OCI-LY1 (cell line): ENCODE data around the gene TTC16.

Source experiments
- H2AFZ ChIP-seq: fragments of 200-600 bp; sonication (generic), shearing (Covaris generic); 2 replicates; pipeline ENCODE4 v1.6.0; 2014; ENCODE audit warnings: antibody characterized with exemption, mild to moderate bottlenecking, low read length
- H3F3A ChIP-seq: fragments of 200-600 bp; sonication (generic), shearing (Covaris generic); 2 replicates; pipeline ENCODE4 v1.6.0; 2014; ENCODE audit warnings: mild to moderate bottlenecking, antibody characterized with exemption, low read length, moderate library complexity; ENCODE audit not compliant: insufficient read depth
- H3K27ac ChIP-seq: fragments of 200-600 bp; sonication (generic); 2 replicates; pipeline ENCODE4 v1.5.1; 2014; ENCODE audit warnings: low read length, mixed run types, mild to moderate bottlenecking, low read depth; ENCODE audit not compliant: poor library complexity, severe bottlenecking
- H3K27me3 ChIP-seq: fragments of 200-600 bp; sonication (generic); 2 replicates; pipeline ENCODE4 v1.6.0; 2014; ENCODE audit warnings: antibody characterized with exemption, mild to moderate bottlenecking, low read length, moderate library complexity; ENCODE audit not compliant: insufficient read depth
- H3K36me3 ChIP-seq: fragments of 200-600 bp; sonication (generic); 2 replicates; pipeline ENCODE4 v1.6.1; 2014; ENCODE audit warnings: mild to moderate bottlenecking, antibody characterized with exemption, low read length, moderate library complexity, mixed read lengths; ENCODE audit not compliant: insufficient read depth
- H3K4me1 ChIP-seq: fragments of 200-600 bp; sonication (generic); 2 replicates; pipeline ENCODE4 v1.5.1; 2014; ENCODE audit warnings: mild to moderate bottlenecking, low read length, moderate library complexity; ENCODE audit not compliant: insufficient read depth, severe bottlenecking
- H3K4me2 ChIP-seq: fragments of 200-600 bp; sonication (generic), shearing (Covaris generic); 2 replicates; pipeline ENCODE4 v1.6.1; 2014; ENCODE audit warnings: low read length
- H3K4me3 ChIP-seq: fragments of 200-600 bp; sonication (generic); 2 replicates; pipeline ENCODE4 v1.5.1; 2014; ENCODE audit warnings: low read length, low read depth, mild to moderate bottlenecking, mixed read lengths; ENCODE audit not compliant: poor library complexity, severe bottlenecking
- H3K79me2 ChIP-seq: fragments of 200-600 bp; shearing (Covaris generic); 2 replicates; pipeline ENCODE4 v1.6.1; 2016; ENCODE audit warnings: mixed run types, low read length, mixed read lengths; ENCODE audit not compliant: insufficient read depth
- H3K9ac ChIP-seq: fragments of 200-600 bp; sonication (generic), shearing (Covaris generic); 2 replicates; pipeline ENCODE4 v1.6.1; 2014; ENCODE audit warnings: mild to moderate bottlenecking, low read length, mixed read lengths
- H3K9me2 ChIP-seq: fragments of 200-600 bp; sonication (generic), shearing (Covaris generic); 2 replicates; pipeline ENCODE4 v1.6.1; 2014; ENCODE audit warnings: low read depth, mild to moderate bottlenecking, low read length, mixed read lengths
- H3K9me3 ChIP-seq: fragments of 200-600 bp; shearing (Covaris generic); 2 replicates; pipeline ENCODE4 v1.6.1; 2014; ENCODE audit warnings: low read length, mixed read lengths
- H4K20me1 ChIP-seq: fragments of 200-600 bp; sonication (generic), shearing (Covaris generic); 2 replicates; pipeline ENCODE4 v1.6.0; 2016; ENCODE audit warnings: mild to moderate bottlenecking, low read length; ENCODE audit not compliant: insufficient read depth
- CTCF ChIP-seq: fragments of 200-600 bp; sonication (generic), shearing (Covaris generic); IDR thresholded peaks from 2 replicates; pipeline ENCODE4 v1.5.1; 2017; ENCODE audit warnings: mild to moderate bottlenecking, antibody characterized with exemption, low read length, moderate library complexity, mixed read lengths
- EZH2 ChIP-seq: fragments of 200-600 bp; sonication (generic), shearing (Covaris generic); IDR thresholded peaks from 2 replicates; pipeline ENCODE4 v1.8.0; 2017; ENCODE audit warnings: borderline replicate concordance, mixed run types, mild to moderate bottlenecking, antibody characterized with exemption, low read length, moderate library complexity, mixed read lengths

The TTC16 gene

DNA sequence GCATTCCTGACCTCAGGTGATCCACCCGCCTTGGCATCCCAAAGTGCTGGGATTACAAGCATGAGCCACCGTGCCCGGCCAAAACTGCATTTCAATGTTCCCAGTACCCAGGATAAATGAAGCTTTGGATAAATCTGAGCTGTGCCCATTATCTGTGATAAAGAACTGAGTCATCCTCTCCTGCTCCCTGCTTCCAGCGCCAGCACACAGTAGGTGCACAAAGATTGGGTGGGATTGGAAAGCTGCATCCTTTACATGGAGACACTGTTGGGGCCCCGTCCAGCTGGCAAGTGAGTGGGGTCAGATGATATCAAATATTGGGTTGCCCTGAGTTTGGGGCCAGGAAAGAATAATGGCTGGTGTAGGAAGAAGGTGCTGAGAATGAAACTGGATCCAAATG, 45.2 kb downstream of the TTC16 start:
- Histone ChIP-seq H3K27me3 (no peaks in the 10 kb centered on the region), H3K4me2 (no peak overlapping the region), H3K4me3 (no peak overlapping the region), H4K20me1 (no peaks in the 10 kb centered on the region), H3K36me3 (no peaks in the 10 kb centered on the region), H3K27ac (no peak overlapping the region), H3K9me2 (no peaks in the 10 kb centered on the region), H3K9me3 (no peaks in the 10 kb centered on the region), H3K9ac (no peak overlapping the region), H3K4me1 (no peaks in the 10 kb centered on the region), H3F3A (no peaks in the 10 kb centered on the region), H3K79me2 (no peaks in the 10 kb centered on the region), H2AFZ (no peak overlapping the region)
- TF ChIP-seq EZH2: no peak
- TF ChIP-seq CTCF: no peak

GRCh38 chr9:127761491-127761956, 45.6 kb downstream of the TTC16 start:
- Histone ChIP-seq H3K9me3 (no peaks in the 10 kb centered on the region), H3K36me3 (no peaks in the 10 kb centered on the region), H3K27ac (no peak overlapping the region), H3K4me1 (no peaks in the 10 kb centered on the region), H3K4me3 (no peak overlapping the region), H3K27me3 (no peaks in the 10 kb centered on the region), H2AFZ (no peak overlapping the region), H3F3A (no peaks in the 10 kb centered on the region), H3K9ac (no peak overlapping the region), H3K4me2 (no peak overlapping the region), H3K79me2 (no peaks in the 10 kb centered on the region), H3K9me2 (no peaks in the 10 kb centered on the region), H4K20me1 (no peaks in the 10 kb centered on the region)
- TF ChIP-seq EZH2 (no peak), CTCF (no peak)

DNA sequence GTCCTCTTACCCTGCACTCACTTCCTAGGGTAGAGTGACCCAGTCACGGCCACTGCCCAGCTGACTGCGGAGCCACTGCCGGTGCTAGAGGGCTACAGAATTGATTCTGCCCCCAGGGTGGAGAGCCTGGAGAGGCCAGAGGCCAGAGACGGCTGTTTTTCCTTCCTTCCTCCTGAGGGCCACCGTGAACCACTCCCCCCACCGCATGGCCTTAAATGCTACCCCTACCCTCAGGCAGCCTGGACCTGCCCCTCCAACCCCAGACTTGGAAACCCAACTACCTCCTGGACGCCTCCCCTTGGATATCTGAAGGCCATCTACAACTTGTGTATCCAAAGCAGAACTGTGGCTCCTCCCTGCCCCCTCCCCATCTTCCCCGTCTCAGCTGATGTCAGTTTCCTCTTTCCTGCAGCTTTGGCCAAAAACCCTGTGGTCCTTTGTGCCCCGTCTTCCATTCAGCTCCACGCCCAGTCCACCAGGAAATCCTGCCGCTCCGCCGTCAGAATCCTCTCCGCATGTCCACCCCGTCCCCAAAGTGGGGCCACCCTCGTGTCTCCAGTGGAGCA, 46.3 kb downstream of the TTC16 start:
- Histone ChIP-seq H3K9me3 (no peaks in the 10 kb centered on the region), H3K9ac (no peak overlapping the region), H2AFZ (no peak overlapping the region), H3K9me2 (no peaks in the 10 kb centered on the region), H3K36me3 (no peaks in the 10 kb centered on the region), H3F3A (no peaks in the 10 kb centered on the region), H3K79me2 (no peaks in the 10 kb centered on the region), H3K27me3 (no peaks in the 10 kb centered on the region), H3K4me2 (no peak overlapping the region), H4K20me1 (no peaks in the 10 kb centered on the region), H3K4me1 (peaks cover 3% of the 10 kb centered on the region), H3K4me3 (no peak overlapping the region), H3K27ac (no peak overlapping the region)
- no peak for TF ChIP-seq CTCF
- no peak for TF ChIP-seq EZH2
